Gastroesophageal sphincter (tissue), 3 donors: Measurements from ENCODE around the gene PPP1R14B.
A peak's percentile ranks its signal among the peaks of the same experiment; 100 is the strongest.

ENCODE experiments used
- CTCF ChIP-seq, 4 experiments: fragments of 200-600 bp in 2 of 4; fragments of 450-650 bp in 2 of 4; sonication (generic) in 1 of 4; IDR thresholded peaks; one replicate each; pipeline ENCODE4 v1.5.1; 2017 to 2019; ENCODE audit warnings: antibody characterized with exemption in 4 of 4, mild to moderate bottlenecking in 2 of 4, moderate library complexity in 2 of 4
- EP300 ChIP-seq: sonication (generic); formaldehyde crosslinking; IDR thresholded peaks from one replicate; pipeline ENCODE4 v1.6.1; 2017; ENCODE audit warnings: antibody characterized with exemption, mild to moderate bottlenecking
- POLR2A ChIP-seq, 2 donors: fragments of 450-650 bp; IDR thresholded peaks; one replicate each; pipeline ENCODE4 v1.6.1; 2017; ENCODE audit warnings: antibody characterized with exemption in 2 of 2, mild to moderate bottlenecking in 2 of 2, moderate library complexity in 1 of 2
- POLR2AphosphoS5 ChIP-seq: sonication (generic); formaldehyde crosslinking; IDR thresholded peaks from one replicate; pipeline ENCODE4 v1.6.1; 2017; ENCODE audit warnings: antibody characterized with exemption

- TF ChIP-seq POLR2AphosphoS5, result no peak
- TF ChIP-seq CTCF (IDR thresholded peaks at IDR 0.05), result peak in 3 of 4 experiments; percentile 86 to 89 (median 88)
- peak; percentile 58 to 61 for TF ChIP-seq POLR2A (IDR thresholded peaks at IDR 0.05)
- no peak for TF ChIP-seq EP300
Observed at GRCh38 chr11:64251016-64251752, 4.4 kb upstream of the PPP1R14B start, which contains the start of gene PLCB3.
